Left renal pelvis (tissue), 4 donors: ENCODE measurements around the gene UQCRHL. TPM values are rescaled to one million over a fixed set of nuclear protein-coding genes. Genes with fewer than 3 reads are reported as not detected.
"Not testable (repeated sequence)": the region's sequence is repeated elsewhere in the genome, so short reads cannot be mapped to it uniquely, and the experiment has no call there.

ENCODE experiments used
- DNase-seq, 4 donors: peaks; one replicate each; pipeline ENCODE4 v3.0.0-alpha.2; 2013; ENCODE audit warnings: low read depth in 4 of 4, low spot score in 3 of 4
- polyA plus RNA-seq, 4 donors: library from polyadenylated mRNA; unstranded; fragments of 120-200 nt; gene quantifications; one replicate each; pipeline ENCODE4 v1.2.1, GENCODE V29; 2013; ENCODE audit not compliant: insufficient read length in 4 of 4

The UQCRHL gene
- polyA plus RNA-seq, 4 donors: 0.89 to 3.8 (median 1.3) TPM

DNA sequence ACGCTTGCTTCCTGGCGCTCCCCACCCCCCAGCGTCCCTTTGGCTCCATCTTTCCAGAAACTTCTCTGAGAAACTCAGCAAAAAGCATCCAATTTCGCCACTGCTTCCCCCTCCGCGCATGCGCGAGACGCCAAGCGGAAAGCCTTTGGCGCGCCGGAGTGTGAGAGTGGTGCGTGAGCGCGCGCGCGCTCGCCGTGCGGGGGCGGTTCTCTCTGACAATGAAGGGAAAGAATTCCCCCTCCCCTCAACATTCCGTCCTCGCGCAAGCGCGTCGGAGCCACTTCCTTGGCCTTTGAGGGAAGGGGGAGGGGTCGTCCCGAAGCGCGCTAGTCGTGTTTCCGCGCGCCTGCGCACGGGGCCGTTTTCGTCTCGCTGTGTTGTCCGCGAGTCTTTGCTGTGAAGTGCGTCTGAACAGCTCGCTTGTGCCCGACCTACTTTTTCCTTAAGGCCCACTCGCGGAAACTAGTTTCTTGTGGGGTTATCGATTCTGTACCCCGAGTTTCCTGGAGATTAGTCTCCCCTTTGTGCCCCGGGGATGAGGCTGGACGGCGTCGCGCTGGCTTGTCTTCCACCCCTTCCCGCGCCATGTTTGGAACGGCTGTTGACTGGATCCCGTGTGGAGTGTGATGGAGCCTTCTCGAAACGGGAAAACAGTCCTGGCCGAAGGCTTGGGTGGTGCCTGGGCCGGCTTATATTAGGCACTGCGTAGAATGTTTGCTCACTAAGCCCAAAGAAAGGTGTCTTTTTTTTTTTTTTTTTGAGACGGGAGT, 28.5 kb upstream of the UQCRHL start:
- DNase-seq: peak; percentile 98 to 100 (median 99)

DNA sequence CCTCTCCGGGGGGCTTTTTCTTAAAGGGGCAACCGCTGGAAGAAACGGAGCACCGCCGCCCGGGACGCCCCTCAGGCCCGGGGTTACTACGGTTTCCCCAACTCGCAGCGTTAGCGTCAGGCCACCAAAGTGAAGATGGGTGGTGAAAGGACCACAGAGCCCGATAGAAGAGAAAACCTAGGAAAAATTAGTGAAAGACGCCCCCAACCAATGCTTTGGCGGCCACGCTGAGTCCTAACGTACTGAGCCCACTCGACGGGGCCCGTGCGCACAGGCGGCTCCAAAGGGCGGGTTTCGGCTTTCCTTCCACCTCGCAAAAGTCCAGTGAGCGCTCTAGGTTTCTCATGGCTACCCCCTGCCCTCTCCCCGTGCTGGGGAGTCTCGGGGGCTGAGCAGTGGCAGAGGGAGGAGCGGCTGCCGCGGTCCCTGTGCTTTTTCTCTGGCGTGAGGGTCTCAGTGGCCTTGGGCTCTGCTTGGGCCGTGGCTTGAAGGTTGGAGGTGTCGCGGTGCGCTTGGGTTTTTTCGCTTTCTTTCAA, 27.8 kb upstream of the UQCRHL start:
- no peak for DNase-seq

DNA sequence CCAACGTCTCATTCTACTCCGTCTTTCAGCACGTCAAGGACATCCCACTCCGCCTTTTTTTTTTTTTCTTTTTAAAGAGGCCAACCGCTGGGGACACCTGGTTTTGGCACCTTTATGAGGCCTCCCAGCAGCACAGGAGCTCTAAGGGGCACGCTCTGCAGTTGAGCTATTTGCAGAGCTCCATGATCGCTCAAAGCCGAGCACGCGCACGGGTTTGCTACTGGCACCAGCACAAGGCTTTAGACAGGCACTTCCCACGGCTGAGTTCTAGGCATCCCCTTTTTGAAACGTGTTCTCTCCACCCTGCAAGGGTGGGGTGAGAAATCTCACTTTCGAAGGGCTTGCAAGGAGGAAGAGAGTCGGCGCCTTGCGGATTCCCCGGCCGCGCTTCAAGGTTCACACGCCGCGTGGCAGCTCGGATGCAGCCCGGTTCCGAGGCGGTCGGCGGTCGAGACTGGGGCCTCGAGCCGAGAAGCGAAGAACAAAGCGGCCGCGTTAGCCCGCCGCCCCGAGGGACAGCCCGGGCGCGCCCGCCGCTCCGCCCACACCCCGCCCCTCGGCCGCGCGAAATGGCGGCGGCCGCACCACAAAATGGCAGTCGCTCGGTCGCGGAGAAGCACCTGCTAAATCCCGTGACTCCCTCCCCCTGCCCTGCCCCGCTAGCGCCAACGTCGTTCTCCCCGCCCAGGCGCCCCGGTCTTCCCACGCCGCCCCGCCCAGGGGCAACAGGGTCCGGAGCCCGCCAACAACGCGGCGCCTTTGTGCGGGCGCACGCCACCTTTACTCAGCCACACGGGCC, 27.2 kb upstream of the UQCRHL start:
- DNase-seq: peak; percentile 91 to 96 (median 92)

DNA sequence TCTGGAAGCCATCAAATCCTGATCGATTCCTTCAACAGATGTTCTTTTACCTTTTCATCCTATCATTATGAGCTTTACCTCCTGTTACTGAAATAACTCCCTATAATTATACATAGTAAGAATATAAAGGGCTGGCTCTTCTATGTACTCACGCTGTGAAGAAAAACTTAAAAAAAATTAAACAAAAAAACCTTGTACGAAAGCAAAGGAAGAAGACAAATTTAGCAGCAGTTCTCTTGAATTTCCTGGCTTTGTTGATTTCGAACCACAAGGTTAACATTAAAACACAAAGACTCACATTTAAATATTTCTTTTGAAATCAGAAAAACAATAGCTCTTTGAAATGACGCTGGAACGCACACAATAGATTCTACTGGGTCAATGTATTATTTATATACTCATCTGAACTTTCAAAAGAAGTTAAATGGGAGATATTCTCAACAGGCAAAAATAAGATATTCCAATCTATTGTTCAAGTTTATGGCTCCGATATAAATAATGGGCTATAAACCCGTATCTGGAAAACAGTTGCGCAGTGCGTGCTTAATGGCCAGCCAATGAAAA, 26.5 kb upstream of the UQCRHL start:
- no peak for DNase-seq

DNA sequence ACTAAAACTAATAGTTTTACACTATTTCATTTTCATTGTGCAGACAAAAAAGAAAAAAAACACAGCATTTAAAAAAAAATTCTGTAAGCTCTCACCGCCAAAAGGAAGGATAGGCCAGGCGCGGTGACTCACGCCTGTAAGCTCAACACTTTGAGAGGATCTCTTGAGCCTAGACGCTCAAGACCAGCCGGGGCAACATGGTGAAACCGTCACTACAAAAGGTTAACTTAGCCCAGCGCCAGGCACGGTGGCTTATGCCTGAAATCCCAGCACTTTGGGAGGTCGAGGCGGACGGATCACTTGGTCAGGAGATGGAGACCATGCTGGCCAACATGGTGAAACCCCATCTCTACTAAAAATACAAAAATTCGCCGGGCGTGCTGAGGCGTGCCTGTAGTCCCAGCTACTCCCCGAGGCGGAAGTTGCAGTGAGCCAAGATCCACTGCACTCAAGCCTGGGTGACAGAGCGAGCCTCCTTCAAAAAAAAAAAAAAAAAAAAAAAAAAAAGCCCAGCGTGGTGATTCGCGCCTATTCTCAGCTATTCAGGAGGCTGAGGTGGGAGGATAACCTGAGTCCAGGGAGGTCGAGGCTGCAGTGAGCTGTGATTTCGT, 25.7 kb upstream of the UQCRHL start:
- DNase-seq: no peak

DNA sequence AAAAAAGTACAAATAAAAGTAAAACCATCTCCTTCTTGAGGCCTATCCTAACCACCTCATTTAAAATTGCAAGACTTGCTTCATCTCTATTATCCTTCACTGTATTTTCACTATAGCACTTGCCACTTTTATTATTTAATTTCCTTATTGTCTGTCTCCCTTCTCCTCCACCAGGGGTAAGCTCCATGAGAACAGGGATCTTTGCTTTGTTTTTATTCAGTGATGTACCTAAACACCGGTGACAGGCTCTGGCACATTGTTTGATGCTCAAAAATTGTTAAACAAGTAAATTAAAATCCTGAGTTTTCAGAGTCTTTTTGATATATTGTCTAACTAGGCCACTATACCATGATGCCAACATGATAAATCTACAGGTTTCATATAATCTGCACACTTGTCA, 22.8 kb upstream of the UQCRHL start:
- DNase-seq: no peak

DNA sequence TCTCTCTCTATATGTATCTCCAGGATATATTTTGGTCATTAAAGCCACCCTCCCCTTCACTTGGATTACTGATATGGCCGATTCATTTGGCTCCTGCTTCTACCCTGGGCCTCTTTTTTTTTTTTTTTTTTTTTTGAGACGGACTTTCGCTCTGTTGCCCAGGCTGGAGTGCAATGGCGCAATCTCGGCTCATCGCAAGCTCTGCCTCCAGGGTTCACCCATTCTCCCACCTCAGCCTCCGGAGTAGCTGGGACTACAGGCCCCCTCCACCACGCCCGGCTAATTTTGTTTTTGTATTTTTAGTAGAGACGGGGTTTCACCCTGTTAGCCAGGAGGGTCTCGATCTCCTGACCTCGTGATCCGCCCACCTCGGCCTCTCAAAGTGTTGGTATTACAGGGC, 21.5 kb upstream of the UQCRHL start:
- not testable (repeated sequence) for DNase-seq

DNA sequence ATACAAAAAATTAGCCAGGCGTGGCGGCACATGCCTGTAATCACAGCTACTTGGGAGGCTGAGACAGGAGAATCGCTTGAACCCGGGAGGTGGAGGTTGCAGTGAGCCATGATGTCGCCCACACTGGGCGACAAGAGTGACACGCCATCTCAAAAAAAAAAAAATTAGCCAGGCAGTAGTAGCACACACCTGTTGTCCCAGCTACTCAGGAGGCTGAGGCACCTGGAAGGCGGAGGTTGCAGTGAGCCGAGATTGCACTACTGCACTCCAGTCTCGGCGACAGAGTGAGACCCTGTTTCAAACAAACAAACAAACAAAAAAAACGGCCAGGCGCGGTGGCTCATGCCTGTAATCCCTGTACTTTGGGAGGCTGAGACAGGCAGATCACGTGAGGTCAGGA, 20.1 kb upstream of the UQCRHL start:
- DNase-seq: not testable (repeated sequence)

DNA sequence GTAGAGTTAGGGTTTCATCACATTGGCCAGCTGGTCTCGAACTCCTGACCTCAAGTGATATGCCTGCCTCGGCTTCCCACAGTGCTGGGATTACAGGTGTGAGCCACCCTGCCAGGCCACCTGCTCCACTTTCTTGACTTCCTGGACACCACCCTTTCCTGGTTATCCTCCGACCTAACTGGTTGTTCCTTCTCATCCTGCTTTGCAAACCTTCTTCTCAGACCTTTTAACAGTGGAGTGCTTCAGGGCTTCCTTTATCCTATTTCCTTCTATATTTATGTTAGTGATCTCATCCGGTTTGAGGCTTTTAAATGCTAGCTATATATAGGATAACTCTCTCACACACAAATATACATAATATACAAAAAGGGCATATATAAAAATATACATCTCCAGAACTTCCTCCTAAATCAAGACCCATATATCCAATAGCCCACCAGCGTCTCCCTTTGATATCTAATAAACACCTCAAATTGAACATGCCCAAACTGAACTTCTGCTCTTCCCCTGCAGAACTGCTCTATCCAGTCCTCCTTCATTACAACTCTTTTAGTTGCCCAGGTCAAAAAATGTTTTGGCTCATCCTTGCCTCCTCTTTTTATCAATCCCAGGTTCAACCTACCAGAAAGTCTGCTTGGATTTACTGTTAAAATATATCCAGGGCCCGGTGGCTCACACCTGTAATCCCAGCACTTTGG, 19.5 kb upstream of the UQCRHL start:
- no peak for DNase-seq

DNA sequence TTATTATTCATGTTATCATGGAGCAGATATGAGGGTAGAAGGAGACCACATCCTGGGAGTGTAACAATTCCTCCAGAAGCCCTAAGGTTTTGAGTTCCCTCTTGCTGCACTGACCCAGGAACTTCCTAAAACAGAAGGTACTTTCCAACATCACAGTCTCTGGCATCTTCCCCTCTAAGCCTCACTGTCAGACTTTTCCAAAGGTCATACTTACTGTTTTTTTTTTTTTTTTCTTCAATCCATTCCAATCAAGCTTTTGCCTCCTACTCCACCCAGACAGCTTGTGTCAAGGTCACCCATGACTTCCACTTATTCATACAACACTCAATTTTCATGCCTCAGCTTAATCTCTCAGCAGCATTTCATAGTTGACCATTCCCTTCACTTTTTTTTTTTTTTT, 18.4 kb upstream of the UQCRHL start:
- no peak for DNase-seq

DNA sequence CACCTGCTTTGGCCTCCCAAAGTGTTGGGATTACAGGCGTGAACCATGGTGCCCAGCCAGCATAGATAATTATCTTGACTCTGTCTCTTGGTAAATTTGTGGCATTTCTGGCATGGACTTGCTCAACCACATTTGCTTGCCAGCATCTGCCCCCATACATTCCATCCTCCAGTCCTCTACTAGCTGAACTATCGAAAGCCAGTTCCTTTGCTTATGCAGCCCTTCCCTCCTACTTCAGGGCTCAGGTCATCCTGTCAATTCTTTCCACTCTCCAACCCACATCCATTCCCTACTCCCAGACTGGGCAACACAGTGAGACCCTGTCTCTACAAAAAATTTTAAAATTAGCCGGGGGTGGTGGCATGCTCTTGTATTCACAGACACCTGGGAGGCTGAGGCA, 13.0 kb upstream of the UQCRHL start:
- no peak for DNase-seq

DNA sequence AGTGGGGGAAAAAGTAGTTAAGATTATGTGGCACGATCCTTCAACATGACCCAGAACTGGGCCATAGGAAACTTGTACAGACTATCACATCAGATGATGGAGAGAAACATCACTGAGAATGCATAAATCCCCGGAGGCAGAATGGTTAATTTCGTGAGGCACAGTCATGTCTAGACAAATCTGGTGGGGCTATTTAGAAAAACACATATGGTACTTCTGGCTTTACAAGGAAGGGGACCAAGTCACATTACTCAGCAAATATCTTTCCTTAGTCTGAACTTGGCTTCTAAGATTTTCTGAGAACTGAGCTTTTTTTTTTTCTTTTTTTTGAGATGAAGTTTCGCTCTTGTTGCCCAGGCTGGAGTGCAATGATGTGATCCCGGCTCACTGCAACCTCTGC, 9.2 kb upstream of the UQCRHL start:
- no peak for DNase-seq

DNA sequence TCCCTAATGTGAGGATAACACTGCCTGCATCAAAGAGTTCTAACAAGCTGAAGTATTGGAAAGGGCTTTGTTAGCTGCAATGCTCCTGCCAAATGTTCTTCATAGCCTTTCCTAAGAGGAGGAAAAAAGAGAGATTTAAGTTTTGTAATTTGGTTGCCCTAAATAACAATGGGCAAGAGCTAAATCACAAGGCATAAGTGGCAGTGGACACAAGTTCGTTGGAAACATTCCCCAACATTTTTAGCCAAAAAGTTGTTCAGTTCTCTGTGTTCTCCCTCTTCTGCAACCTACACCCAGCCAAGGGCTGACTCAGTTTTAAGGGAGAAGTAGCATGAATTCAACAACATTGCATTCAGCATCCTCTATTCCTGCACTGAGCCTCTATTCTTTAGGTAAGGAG, 2.6 kb upstream of the UQCRHL start:
- DNase-seq: no peak

DNA sequence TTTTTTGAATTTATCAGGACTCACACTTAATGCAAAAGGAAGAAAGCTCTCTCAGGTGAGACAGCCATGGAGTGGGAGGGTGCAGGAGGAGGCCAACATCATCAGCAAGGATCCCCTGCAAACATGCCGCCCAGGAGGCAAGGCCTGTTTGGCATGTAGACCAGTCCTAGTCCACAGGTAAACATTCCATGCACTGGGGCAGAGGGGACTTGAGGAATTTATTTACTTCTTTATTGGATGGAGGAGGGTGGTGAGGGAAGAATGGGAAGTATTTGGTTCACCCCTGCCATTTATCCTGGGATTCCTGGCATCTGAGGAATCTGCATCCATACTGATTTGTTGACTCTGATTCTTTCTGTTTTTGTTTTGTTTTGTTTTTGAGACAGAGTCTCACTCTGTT, 1.5 kb upstream of the UQCRHL start:
- no peak for DNase-seq

DNA sequence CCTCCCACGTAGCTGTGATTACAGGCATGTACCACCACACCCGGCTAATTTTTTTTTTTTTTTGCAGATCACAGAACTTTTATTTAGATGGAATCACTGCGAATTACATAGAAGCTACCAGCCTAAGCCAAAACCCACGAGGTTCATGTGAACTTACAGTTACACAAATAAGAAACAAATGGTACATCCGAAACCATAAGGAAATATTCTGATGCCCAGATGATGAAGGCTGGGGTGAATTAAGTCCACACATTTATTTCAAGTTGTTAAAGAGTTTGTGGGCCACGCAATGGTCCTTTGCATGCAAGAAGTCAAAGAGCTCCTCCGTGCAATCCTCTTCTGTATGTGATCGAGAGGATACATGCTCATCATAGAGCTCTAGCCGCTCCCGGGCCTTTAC, 328 bp downstream of the UQCRHL start:
- DNase-seq: no peak

DNA sequence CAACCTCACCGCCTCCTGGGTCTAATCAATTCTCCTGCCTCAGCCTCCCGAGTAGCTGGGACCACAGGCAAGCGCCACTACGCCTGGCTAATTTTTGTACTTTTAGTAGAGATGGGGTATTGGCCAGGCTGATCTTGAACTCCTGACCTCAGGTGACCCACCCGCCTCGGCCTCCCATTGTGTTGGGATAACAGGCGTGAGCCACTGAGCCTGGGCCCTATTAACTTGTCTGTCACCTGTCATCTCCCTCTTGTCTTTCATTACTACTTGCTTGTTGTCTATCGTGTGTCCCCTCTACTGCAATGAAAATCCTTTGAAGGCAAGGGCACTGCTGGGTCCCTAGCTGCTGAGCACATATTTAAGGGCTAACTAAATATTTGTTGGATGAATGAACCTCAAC, 3.4 kb downstream of the UQCRHL start:
- DNase-seq: no peak

DNA sequence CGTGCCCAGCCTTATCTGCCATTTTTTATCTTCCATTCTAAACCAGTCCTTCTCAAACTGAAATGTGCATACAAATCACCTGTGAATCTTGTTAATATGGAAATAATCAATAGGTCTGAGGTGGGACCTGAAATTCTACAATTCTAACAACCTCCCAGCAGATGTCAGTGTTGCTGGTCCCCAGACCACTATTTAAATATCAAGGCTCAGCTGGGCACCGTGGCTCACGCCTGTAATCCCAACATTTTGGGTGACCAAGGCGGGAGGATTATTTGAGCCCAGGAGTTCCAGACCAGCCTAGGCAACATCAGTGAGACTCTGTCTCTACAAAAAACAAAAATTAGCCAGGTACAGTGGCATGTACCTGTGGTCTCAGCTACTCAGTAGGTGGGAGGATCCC, 4.1 kb downstream of the UQCRHL start:
- no peak for DNase-seq

DNA sequence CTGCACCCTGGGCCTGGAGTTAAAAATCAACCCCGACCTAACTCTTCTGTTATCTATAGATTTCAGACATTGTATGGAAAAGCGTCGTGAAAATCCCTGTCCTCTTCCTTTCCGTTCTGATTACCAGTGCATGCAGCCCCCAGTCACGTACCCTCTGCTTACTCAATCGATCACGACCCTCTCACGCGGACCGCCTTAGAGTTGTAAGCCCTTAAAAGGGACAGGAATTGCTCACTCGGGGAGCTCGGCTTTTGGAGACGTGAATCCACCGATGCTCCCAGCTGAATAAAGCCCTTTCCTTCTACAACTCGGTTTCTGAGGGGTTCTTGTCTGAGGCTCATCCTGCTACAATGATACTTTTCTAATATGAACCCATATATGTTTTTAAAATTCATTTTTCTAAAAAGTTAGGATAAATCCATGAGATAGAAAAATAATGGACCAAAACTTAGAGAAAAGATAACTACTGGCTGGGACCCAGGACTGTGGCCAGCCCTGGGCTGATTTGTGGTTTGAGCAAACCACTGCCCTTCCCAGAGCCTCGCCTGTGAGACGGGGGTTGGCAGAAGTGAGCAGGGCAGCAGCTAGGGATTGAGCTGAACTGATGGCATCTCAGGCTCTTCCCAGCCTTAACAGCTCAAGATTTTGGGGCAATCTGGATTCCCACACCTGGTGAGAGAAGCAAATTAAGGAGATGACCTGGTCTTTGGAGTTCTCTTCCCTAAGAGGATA, 5.0 kb downstream of the UQCRHL start:
- no peak for DNase-seq

DNA sequence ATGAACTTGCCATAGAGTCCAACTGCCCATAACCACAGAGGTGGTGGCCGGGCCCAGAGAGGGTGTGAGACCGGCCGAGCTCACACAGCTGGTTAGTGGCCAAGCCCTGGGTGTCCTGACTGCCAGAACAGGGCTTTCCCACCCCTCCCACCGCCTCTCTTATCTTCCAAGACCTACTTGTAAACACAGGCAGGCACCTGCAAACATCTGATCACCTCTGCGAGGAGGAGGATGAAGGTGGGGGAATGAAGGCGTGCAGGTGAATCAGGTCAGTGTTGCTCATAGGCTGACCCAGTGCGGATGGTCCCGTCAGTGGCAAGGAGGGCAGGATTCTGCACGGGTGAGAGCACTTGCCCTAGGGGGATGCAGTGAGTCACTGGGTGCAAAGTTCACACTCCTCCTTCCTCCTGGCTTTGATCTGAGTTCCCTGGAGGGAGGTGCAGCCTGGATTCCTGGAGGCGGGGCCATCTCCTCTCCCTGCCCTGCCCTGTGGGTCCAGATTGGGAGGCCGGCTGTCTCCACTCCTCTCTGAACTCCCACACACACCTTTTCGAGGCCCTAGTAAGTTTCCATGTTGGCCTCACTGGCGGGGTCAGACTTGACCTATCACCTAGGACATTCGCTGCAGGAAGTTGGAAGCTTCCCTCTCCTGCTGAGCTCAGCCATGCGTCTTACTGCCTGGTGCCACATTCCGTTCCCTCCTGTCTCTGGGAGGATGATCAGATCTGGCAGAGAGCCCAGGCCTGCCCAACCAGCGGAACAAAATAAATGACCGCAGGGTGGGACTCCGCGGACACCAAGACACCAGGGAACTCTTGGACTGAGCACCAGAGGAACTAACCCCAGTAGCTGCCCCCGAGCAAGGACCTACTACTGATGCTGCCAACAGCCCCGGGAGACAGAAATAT, 7.3 kb downstream of the UQCRHL start:
- DNase-seq: peak; percentile 54 to 70 (median 66)
